ENCODE data around the gene SUV39H1. TPM values are rescaled to one million over a fixed set of nuclear protein-coding genes. Genes with fewer than 3 reads are reported as not detected.

The SUV39H1 gene
- total and polyA plus RNA-seq, 9 of the 15 experiments (the other 6 are each of a cell fraction or from before 2014, with no cell fraction given), result 4.7 to 34.7 (median 17.9) TPM

- TF ChIP-seq SP2 (IDR thresholded peaks at IDR 0.05; ENCODE audit: extremely low read depth, low read depth, low read length, poor library complexity, severe bottlenecking), result no peak
- TF ChIP-seq NBN (IDR thresholded peaks at IDR 0.05; ENCODE audit: low read depth), result no peak
- TF ChIP-seq GATAD2B (IDR thresholded peaks at IDR 0.05; ENCODE audit: borderline replicate concordance), result no peak
- TF ChIP-seq E2F5 (CRISPR knock-in tag; IDR thresholded peaks at IDR 0.05), result no peak
- no peak for TF ChIP-seq E4F1 (CRISPR knock-in tag; IDR thresholded peaks at IDR 0.05; ENCODE audit: borderline replicate concordance)
- TF ChIP-seq SAFB (IDR thresholded peaks at IDR 0.05; ENCODE audit: borderline replicate concordance, low read depth, low read length), result peak; percentile 96
- peak; percentile 73 for TF ChIP-seq GABPA (tag; conservative IDR thresholded peaks at IDR 0.05; ENCODE audit: low read depth)
- TF ChIP-seq ZBTB1 (CRISPR knock-in tag; IDR thresholded peaks at IDR 0.05; ENCODE audit: borderline replicate concordance, low read depth), result peak; percentile 47; the same call in 1 of the 2 replicates
- peak; percentile 51 for TF ChIP-seq E2F8 (IDR thresholded peaks at IDR 0.05; ENCODE audit: low read depth, partially characterized antibody)
- no peak for TF ChIP-seq CAMTA2 (CRISPR knock-in tag; conservative IDR thresholded peaks at IDR 0.05)
- no peak for TF ChIP-seq NFRKB (IDR thresholded peaks at IDR 0.05; ENCODE audit: low read depth)
- no peak for TF ChIP-seq ZNF324 (CRISPR knock-in tag; IDR thresholded peaks at IDR 0.05)
- no peak for TF ChIP-seq POLR2AphosphoS2 (IDR thresholded peaks at IDR 0.05; ENCODE audit: low read length)
- no peak for TF ChIP-seq PHF20 (IDR thresholded peaks at IDR 0.05; ENCODE audit: partially characterized antibody)
- no peak for TF ChIP-seq JUNB (CRISPR knock-in tag; conservative IDR thresholded peaks at IDR 0.05)
- TF ChIP-seq SRSF7 (optimal IDR thresholded peaks at IDR 0.05; ENCODE audit: low read depth, low read length), result no peak
- TF ChIP-seq ZNF507 (tag; conservative IDR thresholded peaks at IDR 0.05), result no peak
- no peak for TF ChIP-seq BRD9 (IDR thresholded peaks at IDR 0.05; ENCODE audit: low read depth, partially characterized antibody)
- TF ChIP-seq NR1H2 (CRISPR knock-in tag; IDR thresholded peaks at IDR 0.05), result no peak
- no peak for TF ChIP-seq CREB3 (tag; conservative IDR thresholded peaks at IDR 0.05; ENCODE audit: low read depth)
- TF ChIP-seq HCFC1 (IDR thresholded peaks at IDR 0.05; ENCODE audit: low read depth, low read length), result no peak
- TF ChIP-seq HDGF (IDR thresholded peaks at IDR 0.05), result no peak
Measured at GRCh38 chrX:48696909-48697727, 584 bp downstream of the SUV39H1 start (continued).

Data from K562 (cell line).